Uterus (tissue), 2 donors: ENCODE results near the gene RSAD1.

Source experiments
- CTCF ChIP-seq, 4 experiments: fragments of 200-600 bp in 2 of 4; fragments of 450-650 bp in 2 of 4; sonication (generic) in 2 of 4; IDR thresholded peaks; one replicate each; pipeline ENCODE4 v1.5.1; 2016 to 2019; ENCODE audit warnings: antibody characterized with exemption in 4 of 4, mild to moderate bottlenecking in 2 of 4, moderate library complexity in 1 of 4
- POLR2A ChIP-seq, 2 donors: fragments of 450-650 bp; IDR thresholded peaks; one replicate each; pipeline ENCODE4 v1.6.1; 2016; ENCODE audit warnings: antibody characterized with exemption in 2 of 2, mild to moderate bottlenecking in 1 of 2, moderate library complexity in 1 of 2

DNA sequence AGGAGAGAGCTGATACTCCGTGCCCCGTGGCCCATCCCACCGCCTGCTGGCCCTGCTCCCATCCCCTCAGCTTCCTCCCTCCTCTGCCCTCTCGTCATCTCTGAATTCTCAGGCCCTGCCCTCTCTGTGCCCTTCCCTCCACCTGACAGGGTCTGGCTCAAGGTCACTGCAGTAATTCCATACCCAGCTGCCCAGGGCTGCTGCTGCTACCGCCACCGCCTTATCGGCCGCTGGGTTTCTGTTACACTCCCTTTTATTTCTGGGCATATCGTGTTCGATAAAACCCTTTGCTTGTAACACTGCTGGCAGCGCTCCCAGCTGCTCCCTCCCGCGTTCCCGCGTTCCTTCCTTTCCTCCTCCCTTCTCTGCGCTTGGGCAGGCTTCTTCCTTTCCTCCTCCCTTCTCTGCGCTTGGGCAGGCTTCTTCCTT, 55.1 kb downstream of the RSAD1 start:
- TF ChIP-seq CTCF (IDR thresholded peaks at IDR 0.05) (no peak), POLR2A (IDR thresholded peaks at IDR 0.05) (no peak)
